GM18498 (cell line): ENCODE data around the gene ASB16.
"Not testable (repeated sequence)": the region's sequence is repeated elsewhere in the genome, so short reads cannot be mapped to it uniquely, and the experiment has no call there.

Source experiments
- ATAC-seq: cut with Tn5 transposase; IDR thresholded peaks from one replicate; pipeline ENCODE4 v1.9.1; 2021; ENCODE audit warnings: mild to moderate bottlenecking, moderate library complexity; ENCODE audit not compliant: unreplicated experiment

Gene ASB16

GRCh38 chr17:44170499-44171201 lies at the start of gene ASB16:
Gene ASB16 (plus strand): TSS chr17:44170704. CDS start chr17:44170790, 86 bp downstream.
- no peak for ATAC-seq

GRCh38 chr17:44120851-44121605 lies 49.5 kb upstream of the ASB16 start:
- no peak for ATAC-seq

- no peak for ATAC-seq
Measured at GRCh38 chr17:44121997-44122815, 48.3 kb upstream of the ASB16 start.

- ATAC-seq: peak; percentile 33
Measured at GRCh38 chr17:44122816-44123355, 47.6 kb upstream of the ASB16 start.

GRCh38 chr17:44123356-44124117 lies 47.0 kb upstream of the ASB16 start, which contains the start of gene HDAC5:
Gene HDAC5 (minus strand): TSS chr17:44123641. CDS start chr17:44117515, 6,126 bp downstream.
- peak; percentile 90 for ATAC-seq

- ATAC-seq: no peak
Measured at GRCh38 chr17:44124118-44124438, 46.4 kb upstream of the ASB16 start.

- ATAC-seq: no peak
Measured at GRCh38 chr17:44128383-44128782, 42.1 kb upstream of the ASB16 start.

- no peak for ATAC-seq
Measured at GRCh38 chr17:44130693-44131349, 39.7 kb upstream of the ASB16 start.

GRCh38 chr17:44131372-44131771 lies 39.1 kb upstream of the ASB16 start:
- ATAC-seq: not testable (repeated sequence)

- no peak for ATAC-seq
Measured at GRCh38 chr17:44132275-44132821, 38.2 kb upstream of the ASB16 start.

- ATAC-seq: no peak
Measured at GRCh38 chr17:44133918-44134476, 36.5 kb upstream of the ASB16 start.

GRCh38 chr17:44134752-44135568 lies 35.5 kb upstream of the ASB16 start:
- ATAC-seq: no peak

GRCh38 chr17:44137891-44138709 lies 32.4 kb upstream of the ASB16 start:
- ATAC-seq: no peak

GRCh38 chr17:44143921-44144320 lies 26.6 kb upstream of the ASB16 start:
- ATAC-seq: not testable (repeated sequence)

- ATAC-seq: no peak
Measured at GRCh38 chr17:44144966-44145739, 25.4 kb upstream of the ASB16 start.

- no peak for ATAC-seq
Measured at GRCh38 chr17:44146375-44147346, 23.8 kb upstream of the ASB16 start.
